CD4-positive, alpha-beta T cell treated with Interleukin-21 for 1 hour (primary cell): Measurements from ENCODE around the gene INPP5A.
"Not testable (repeated sequence)": the region's sequence is repeated elsewhere in the genome, so short reads cannot be mapped to it uniquely, and the experiment has no call there.

Source experiments
- DNase-seq: peaks from one replicate; pipeline ENCODE4 v3.0.0-alpha.2; 2020

Gene INPP5A

DNA sequence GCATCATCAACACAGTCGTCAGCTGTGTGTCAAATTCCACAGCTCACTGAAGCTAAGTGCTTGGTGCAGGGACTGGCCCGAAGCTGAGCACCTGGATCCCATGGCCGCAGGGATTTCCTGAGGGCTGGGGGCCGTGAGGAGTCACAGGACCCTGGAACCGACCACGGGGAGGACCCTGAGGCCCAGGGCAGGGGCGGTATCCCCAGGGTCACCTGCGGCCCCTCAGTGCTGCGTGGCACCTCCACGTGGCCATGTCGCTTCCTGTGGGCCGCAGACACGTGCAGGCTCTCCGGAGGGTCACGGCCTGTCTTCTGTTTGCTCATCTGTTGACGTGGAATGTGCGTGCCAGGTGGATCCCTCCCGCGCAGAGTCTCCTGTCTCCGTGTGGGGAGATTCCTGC lies 194.9 kb downstream of the INPP5A start:
- no peak for DNase-seq

DNA sequence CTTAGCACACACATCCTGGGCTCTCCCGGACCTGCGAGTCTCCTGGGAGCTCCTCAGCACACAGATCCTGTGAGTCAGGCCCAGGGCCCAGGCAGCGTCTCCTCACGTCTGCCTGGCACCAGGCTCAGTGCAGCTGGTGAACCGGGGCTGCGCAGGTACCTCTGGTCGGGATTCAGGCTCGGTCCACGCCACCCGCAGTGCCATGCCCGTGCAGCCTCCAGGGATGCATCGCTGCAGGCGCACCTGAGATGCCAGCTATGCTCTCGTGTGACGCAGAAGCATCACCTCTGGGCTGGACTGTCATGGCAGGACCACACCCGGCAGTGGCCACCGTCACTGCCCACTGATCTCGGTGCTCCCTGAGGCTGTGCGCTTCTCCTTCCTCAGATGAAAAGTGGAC lies 196.3 kb downstream of the INPP5A start:
- DNase-seq: no peak

DNA sequence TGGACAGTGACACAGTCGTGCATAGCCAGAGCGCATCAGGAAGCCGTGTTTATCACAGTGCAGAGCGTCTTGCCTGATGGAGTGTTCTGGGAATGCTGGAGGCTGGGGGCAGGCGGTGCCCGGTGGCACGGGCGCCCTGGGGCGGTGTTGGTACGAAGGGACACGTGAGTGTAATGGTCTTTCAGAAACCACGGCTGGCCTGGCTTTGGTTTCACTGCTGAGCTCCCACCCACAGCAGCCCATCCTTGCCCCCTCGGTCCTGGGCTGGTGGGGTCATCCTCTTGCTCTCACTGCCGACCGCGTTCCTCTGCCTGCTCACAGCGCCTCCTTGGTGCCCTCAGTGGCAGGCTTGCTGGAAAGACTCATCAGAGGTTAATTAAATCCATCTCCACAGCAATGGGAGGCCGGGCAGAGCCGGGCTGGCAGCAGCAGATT lies 197.8 kb downstream of the INPP5A start:
- DNase-seq: no peak

DNA sequence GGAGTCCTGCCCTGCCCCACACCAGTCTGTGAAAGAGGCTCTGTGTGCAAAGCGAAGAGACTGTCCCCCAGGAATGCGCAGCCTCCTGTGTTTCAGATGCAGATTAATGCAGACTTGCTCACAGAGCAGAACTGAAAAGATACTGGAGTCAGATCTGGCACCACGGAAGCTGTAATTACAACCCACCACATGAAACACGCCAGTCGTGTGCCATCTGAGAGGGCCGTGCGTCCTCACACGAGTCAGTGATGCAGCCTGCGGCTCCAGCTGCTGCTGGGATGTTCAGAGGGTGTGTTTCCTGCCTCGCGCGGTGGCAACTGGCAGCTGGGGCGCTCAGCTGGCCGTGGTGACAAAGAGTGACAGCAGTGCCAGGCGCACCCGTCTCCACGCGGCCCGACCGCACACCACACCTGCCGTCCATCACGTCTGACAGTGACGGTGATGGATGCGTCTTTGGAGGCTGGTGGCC lies 198.4 kb downstream of the INPP5A start:
- no peak for DNase-seq

DNA sequence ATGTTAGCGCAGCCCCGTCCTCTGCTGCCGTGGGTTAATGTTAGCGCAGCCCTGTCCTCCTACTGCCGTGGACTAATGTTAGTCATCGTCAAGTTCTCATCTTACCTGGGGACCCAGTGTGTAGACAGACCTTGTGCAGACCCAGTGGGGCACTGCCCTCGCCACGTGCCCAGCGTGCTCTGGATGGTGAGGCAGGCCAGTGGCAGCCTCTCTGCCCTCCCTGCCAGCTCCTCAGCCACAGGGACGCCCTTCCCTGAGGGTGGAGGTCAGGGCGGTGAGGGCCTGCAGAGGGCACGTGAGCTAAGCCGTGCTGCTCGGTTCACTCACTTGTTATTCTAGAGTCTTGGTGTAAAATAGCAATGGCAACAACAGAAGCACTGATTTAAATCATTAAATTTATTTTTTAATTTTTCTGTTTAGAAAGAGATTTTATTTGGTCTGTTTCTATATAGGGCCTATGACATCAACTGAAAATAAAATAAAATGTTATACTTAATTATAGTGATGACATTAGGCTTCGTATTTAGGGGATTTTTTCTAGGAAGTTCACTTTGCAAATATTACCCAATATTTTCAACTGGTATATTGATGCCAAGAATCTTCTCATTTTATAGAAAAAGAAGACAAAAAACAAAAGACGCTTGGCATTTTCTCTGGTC lies 199.9 kb downstream of the INPP5A start:
- no peak for DNase-seq

DNA sequence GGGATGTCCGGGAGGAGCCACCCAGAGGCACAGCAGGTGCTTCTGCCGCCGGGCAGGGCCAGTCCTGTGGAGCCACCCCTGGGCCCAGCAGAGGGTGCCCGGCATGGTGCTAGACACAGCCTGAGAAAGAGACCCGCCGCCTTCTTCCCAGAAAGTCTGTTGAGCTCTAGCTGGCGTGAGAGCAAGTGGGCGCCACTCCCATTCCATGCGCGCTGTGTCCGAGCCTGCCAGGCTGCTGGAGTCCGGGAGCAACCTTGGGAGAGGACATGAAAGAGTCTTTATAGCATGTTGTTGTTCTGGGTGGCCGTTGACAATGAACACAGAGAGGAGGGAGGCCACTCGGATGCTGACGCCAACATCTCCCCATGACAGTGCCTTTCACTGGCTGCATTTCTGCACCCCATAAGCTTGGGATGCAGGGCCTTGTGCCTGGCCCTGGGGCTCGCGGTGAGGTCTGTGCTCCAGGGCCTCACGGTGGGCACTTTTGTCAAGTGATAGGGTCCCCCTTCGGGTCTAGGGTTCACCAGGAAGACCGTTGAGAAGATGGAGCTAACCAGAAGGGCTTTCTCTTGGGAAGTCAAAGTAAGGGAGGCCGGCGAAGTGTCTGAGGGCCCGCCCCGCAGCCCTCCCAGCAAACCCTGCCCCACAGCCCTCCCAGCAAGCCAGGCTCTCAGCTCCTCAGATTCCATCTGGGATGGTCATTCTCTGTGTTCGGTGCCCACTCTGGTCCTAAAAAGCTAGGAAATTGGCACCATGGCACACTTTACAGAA lies 201.1 kb downstream of the INPP5A start:
- DNase-seq: no peak

DNA sequence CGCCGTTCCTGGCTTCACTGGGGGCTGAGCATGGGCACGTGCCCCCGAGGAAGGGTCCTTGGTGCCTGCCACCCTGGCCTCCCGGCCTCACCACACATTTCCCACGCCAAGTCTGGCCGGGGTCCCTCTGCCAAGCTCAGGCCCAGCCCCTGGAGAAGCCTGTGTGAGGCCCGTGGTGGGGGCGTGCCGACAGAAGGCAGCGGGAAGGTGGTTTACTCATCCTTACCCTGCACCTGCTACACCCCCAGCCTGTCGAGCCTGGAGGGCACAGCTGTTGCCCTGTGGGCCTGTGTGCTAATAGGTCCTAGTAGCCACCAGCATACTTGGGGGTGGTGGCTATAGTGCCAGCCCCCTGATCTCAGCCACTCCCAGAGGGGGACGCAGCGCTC lies 201.6 kb downstream of the INPP5A start:
- no peak for DNase-seq

DNA sequence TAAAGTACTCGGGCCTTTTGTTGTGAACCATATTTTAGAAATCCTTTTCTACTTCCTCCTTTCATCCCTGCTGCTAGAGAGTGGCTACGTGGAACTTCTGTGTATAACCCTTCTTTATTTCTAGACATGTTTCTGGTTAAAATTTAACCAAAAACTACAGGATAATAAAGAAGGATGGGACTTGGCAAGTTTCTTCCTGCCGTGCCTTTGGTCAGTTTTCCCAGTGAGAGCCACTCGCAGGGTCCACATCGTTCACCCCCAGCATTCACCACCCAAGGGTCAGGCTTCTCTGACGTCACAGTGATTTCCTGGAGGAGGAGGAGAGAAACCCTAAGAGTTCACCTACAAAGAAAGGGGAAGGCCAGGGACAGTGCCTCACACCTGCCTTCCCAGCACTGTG lies 203.0 kb downstream of the INPP5A start:
- DNase-seq: no peak

DNA sequence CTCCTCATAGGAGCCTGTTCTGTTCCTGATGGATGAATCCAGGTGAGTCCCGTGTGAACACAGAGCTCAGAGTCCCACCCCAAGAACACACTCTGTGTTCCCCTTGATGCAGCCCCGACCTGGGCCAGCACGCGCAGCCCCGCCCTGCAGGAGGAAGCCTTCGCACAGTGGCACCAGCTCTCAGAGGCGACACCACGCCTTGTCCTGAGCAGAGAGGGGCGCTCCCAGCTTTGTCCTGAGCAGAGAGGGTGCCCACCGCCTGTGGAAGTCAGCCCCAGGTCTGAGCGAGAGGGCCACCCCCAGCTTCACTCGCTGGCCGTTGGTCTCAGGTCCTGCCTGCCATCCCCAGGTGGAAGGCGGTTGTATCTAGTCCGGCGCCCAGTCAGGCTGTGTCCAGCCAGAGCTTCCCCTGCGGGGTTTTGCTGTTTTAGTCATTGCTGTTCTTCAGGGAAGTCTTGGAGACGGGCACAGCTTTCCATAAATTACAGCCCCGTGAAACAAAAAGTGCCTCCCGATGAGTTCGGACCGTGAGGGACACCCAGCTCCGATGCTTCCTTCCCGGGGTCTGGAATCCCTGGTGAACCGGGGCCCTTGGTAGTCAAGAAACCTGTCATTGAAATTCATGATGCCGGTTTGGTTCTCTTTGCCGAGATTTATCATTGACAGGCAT lies 204.7 kb downstream of the INPP5A start:
- DNase-seq: no peak

DNA sequence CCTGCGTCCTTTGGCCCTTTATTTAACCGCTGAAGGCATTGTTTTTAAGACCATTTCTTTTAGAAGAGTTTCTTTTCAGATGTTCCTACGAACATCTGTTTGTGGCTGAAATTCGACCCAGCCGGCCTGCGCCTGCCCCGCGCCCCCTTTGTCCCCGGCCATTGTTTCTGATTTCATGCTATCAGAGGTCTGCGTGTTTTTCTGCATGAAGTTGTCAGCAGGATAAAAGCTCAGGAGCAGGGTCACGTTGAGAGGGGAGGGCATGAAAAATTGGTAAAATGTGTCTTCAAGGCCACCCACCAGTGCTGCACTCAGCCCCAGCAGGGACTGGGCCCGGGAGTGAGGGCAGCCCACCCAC lies 205.2 kb downstream of the INPP5A start:
- no peak for DNase-seq

DNA sequence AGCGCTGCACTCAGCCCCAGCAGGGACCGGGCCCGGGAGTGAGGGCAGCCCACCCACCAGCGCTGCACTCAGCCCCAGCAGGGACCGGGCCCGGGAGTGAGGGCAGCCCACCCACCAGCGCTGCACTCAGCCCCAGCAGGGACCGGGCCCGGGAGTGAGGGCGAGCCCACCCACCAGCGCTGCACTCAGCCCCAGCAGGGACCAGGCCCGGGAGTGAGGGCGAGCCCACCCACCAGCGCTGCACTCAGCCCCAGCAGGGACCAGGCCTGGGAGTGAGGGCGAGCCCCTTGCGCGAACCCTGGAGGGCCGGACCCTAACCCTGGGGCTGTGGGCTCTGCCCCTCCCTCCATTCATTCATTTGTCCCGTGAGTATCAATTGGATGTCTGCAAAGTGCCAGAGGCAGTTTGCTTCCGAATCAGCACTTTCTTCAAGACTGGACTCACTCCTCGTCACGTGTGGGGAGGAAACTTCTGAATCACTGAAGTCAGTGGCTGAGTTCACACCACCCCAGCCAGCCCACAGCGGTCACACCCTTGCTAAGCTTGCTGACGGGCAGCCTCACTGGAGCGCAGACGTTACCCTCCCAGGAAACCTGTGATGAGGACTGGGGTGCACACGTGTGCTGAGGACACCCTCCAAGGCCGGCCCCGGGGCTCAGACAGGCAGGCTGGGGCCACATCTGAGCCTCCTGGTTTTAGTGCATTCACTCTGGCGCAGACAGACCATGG lies 205.8 kb downstream of the INPP5A start:
- DNase-seq: not testable (repeated sequence)

DNA sequence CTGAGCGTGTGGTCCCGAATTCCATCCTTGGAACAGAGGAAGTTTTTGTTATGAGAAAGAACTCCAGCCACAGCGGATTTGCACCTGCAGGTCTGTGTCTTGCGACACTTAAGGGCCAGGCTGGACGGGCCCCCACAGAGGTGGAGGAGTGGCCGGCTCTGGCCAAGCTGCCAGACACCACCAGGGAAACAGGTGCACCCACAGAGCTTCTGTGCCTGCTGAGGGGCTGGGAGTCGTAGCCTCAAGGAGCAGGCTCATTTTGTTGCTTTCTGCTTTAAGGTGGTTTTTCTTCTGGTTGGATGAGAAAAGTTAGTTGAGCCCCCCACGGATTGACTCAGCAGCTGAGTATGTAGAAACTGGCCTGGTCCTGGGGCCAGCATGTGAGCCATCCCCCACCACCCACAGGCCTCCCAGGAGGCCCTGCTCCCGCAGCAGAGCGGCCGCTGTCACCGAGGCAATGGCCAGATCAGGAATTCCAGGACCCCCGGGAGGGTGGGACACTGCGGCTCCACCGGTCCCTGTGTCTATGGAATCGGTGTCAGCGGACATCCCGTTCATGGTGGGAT lies 206.4 kb downstream of the INPP5A start:
- no peak for DNase-seq

DNA sequence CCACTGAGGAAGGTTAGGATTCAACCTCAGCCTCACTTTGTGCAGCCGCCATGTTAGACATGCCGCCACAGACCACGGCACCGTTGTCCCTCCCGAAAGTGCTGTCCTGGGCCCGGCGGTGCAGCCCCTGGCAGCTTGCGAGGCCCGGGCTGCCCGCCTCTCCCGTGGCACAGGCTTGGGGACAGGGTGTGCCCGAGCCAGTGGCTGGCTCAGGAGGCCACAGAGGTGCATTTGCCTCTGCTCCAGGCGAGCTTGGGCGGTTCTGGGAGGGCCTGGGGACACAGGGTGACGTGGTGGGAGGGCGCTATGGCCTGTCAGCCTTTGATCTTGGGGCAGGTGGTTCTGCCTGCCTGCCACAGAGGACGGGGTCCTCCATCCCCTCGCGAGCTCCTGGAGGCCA lies 207.3 kb downstream of the INPP5A start:
- DNase-seq: no peak

DNA sequence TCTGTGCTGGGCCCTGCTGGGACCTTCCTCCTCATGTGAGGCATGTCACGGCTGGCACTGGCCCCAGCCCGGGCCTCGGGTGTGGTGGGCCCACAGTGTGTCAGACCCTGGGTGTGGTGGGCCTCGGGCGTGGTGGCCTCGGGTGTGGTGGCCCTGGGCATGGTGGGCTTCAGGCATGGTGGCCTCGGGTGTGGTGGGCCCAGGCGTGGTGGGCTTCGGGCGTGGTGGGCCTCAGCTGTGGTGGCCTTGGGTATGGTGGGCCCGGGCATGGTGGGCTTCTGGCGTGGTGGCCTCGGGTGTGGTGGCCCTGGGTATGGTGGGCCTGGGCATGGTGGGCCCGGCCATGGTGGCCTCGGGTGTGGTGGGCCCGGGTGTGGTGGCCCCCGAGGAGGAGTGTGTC lies 207.9 kb downstream of the INPP5A start:
- no peak for DNase-seq

DNA sequence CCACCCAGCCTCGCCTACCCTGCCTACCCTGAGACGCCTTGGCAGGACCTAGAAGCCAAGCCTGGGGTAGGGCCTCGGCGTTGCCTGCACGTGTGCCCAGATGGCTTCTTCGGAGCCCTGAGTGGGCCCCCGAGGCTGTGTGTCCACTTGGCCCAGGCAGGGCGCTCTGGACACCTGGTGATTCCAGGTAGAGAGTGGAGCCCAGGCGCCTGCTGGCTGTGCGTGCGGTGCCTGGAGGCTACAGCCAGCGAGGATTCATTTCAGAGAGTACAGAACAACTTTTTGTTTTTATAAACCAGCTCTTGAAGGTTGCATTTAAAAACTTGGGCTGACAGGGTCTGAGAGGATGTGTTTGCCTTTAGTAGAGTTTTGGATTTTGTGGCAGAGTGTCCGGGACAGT lies 208.4 kb downstream of the INPP5A start:
- no peak for DNase-seq

DNA sequence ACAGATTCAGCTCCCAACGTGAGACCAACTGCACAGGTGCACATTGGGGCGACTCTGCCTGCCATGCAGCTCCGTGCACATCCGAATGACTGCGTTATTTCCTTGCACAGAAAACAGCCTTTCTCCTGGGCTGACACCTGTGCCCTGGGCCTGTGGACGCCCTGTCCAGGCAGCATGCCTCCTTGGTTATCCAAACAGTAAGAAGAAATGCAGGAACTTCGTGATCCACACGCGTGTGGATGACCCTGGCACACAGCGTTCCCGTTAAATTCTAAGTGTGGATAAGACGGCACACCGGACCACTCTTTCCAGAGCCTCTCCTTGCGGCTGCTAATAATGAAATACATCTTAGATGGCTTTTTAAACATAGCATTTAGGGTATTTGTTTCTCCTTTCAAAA lies 208.8 kb downstream of the INPP5A start:
- DNase-seq: no peak

DNA sequence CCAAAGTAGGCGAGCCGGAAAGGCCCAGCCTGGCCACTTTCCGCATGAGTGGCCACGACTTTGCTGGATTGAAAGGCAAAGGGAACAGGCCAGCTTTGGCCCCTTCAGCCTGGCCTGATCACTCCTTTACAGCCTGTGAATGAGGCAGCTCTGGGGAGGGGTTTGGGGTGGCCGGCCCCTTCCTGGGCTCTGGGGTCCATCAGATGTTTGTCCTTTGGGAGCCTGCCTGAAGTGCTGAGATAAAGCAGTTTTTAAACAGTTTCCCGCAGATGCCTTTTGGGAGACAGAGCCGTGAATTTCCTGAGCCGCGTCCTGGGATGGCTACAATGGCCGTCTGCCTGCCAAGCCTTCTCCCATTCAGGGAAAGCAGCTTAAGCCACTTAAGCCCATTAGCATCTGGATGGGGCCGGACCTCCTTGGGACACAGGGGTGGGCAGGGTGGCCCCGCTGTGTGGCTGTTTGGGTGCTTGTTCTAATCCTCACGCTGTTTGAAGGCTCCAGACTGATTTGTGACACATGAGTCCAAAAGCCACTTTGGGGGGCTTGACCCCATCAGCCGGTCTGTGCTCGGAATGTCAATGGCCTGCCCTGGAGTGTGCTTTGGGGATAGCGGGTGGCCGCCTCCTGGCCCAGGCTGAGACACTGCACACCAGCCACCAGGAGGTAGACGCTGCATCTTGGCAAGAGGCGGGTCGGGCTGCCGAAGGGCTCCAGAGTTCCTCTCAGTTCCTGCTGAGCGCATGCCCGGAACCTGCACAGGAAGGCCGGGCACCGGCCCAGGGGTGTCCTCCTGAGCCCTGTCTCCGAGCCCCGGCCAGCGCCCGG lies 209.4 kb downstream of the INPP5A start:
- no peak for DNase-seq

DNA sequence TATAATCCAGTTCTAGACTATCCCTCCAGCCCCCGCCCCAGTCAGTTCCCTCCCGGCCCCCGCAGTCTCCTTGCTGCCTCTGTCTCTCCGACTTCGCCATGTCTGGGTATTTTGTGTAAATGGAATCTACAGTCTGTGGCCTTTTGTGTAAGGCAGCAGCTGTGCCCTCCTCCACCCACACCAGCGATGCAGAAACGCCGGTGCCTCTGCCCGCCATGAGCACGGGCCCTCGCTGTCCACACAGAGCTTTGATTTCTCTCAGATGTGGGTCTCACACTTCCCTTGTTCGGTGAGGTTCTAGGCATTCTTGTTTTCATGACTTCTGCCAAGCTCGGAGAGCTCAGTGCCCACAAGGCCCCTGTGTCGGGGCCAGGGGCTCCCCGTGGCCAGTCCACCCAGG lies 210.5 kb downstream of the INPP5A start:
- no peak for DNase-seq

DNA sequence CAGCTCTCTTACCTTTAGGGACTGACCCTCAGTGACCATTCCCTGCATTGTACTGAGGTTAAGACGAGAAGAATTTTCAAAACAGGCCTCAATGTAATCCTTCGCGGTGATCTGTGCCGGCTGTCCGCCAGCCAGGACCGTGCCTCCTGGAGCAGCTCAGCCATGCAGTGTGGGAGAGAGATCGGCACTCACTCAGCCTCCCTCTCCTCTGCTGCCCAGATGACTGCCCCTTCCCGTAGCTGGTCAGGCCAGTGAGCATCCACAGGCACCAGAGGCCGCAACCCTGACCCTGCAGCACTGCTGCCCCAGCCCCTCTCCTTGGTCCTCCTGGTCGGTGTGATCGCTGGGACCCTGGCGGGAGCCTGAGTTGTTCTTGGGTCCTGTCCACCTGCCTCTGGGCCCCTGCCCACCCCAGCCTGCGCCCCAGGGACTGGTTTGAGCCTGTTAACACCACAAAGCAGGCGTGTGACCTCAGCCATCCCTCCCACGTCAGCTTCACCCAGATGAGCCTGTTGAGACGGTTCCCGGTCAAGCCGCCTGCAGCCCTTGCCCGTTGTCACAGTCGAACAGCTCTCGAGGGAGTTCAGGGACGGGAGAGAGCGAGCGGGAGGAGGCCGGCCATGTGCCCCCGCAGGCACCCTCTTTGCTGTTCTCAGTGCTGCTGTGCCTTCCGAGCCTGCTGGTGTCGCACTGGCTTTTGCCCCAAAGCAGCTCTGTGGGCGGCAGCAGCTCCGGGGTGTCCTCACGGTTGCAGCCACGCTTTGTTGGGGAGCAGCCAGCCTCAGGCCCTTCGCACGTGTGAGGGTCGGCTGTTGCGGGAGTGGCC lies 211.2 kb downstream of the INPP5A start:
- no peak for DNase-seq

DNA sequence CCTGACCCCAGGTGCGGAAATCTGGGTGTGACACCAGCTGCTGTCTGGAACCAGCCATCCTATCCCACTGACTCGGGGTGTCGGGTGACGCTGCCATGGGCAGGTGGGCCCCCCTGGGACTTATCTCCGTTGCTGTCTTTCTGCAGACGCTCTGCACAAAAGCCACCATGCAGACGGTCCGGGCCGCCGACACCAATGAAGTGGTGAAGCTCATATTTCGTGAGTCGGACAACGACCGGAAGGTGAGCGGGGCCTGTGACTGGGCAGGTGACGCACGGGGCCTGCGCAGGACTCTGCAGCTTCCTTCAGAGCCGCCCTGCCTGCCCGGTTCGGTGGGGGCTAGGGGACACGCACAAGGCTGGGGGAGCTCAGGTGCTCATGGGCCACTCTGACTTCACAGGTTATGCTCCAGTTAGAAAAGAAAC lies 211.8 kb downstream of the INPP5A start:
- no peak for DNase-seq

DNA sequence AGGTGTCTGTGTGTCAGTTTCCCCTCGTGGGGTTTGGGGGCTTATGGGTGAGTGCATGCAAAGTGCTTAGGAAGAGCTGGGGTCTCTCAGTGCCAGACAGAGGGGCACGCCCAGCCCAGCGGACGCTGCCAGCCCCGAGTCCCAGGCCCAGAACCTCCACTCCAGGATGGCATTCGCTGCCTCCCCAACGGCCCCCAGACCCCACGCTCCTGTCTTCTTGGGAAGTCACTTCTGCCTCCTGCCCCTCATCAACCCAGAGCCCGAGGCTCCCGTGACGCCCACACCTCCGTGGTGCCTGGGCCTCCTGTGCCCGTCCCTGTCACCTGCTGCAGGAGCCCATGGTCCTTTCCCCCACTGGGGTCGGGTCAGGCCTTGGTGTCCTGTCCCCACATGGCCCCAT lies 213.3 kb downstream of the INPP5A start:
- DNase-seq: no peak
